Keratinocyte (primary cell): Measurements from ENCODE around the gene ALLC. TPM values are rescaled to one million over a fixed set of nuclear protein-coding genes. Genes with fewer than 3 reads are reported as not detected.

ENCODE experiments used
- DNase-seq: peaks from one replicate; pipeline ENCODE4 v3.0.0-alpha.2; 2011; ENCODE audit warnings: low read depth, missing footprints, low spot score
- FAIRE-seq: peaks from 2 replicates; lab custom pipeline; 2011; peaks lifted over from hg19 to GRCh38; lab: Jason Lieb, UNC
- H2AFZ ChIP-seq: 2 replicates; pipeline ENCODE4 v1.6.0; 2012; ENCODE audit warnings: low read length, control low read depth, inconsistent platforms; ENCODE audit not compliant: control insufficient read depth
- H3K27ac ChIP-seq: 2 replicates; pipeline ENCODE4 v1.5.1; 2011; ENCODE audit warnings: low read length; ENCODE audit not compliant: control insufficient read depth, insufficient read depth
- H3K27me3 ChIP-seq: 3 replicates; pipeline ENCODE4 v1.6.0; 2011; ENCODE audit warnings: low read length; ENCODE audit not compliant: control insufficient read depth, insufficient read depth; ENCODE audit errors: extremely low read depth
- H3K36me3 ChIP-seq, 2 experiments: 2 replicates in 1 of 2; 3 replicates in 1 of 2; pipeline ENCODE4 v1.5.1; 2011; ENCODE audit warnings: low read length in 2 of 2, mild to moderate bottlenecking in 1 of 2; ENCODE audit not compliant: control insufficient read depth in 2 of 2, insufficient read depth in 2 of 2; ENCODE audit errors: extremely low read depth in 1 of 2
- H3K4me1 ChIP-seq: 3 replicates; pipeline ENCODE4 v1.5.1; 2011; ENCODE audit warnings: low read length; ENCODE audit not compliant: control insufficient read depth, insufficient read depth; ENCODE audit errors: extremely low read depth
- H3K4me2 ChIP-seq: 3 replicates; pipeline ENCODE4 v1.6.0; 2011; ENCODE audit warnings: low read depth, low read length; ENCODE audit not compliant: control insufficient read depth, insufficient read depth; ENCODE audit errors: extremely low read depth
- H3K4me3 ChIP-seq, 3 experiments: fragments of 200-600 bp in 1 of 3; sonication (generic) in 1 of 3; 2 replicates in 2 of 3; 3 replicates in 1 of 3; pipeline ENCODE4 v1.5.1; 2011 to 2016; ENCODE audit warnings: low read length in 3 of 3, mild to moderate bottlenecking in 3 of 3, control low read depth in 2 of 3, inconsistent platforms in 1 of 3, low read depth in 1 of 3, mixed read lengths in 1 of 3, mixed run types in 1 of 3, moderate library complexity in 1 of 3; ENCODE audit not compliant: control insufficient read depth in 2 of 3, insufficient read depth in 2 of 3; ENCODE audit errors: extremely low read depth in 1 of 3
- H3K79me2 ChIP-seq: 2 replicates; pipeline ENCODE4 v1.6.0; 2012; ENCODE audit warnings: low read length; ENCODE audit not compliant: control insufficient read depth, insufficient read depth
- H3K9ac ChIP-seq: 3 replicates; pipeline ENCODE4 v1.6.0; 2011; ENCODE audit warnings: low read length; ENCODE audit not compliant: control insufficient read depth, insufficient read depth; ENCODE audit errors: extremely low read depth
- H3K9me1 ChIP-seq: 3 replicates; pipeline ENCODE4 v1.6.0; 2011; ENCODE audit warnings: low read length; ENCODE audit not compliant: control insufficient read depth, insufficient read depth; ENCODE audit errors: extremely low read depth
- H3K9me3 ChIP-seq: 2 replicates; pipeline ENCODE4 v1.5.1; 2012; ENCODE audit warnings: low read depth, low read length; ENCODE audit not compliant: control insufficient read depth
- H4K20me1 ChIP-seq: 3 replicates; pipeline ENCODE4 v1.6.0; 2011; ENCODE audit warnings: low read length; ENCODE audit not compliant: control insufficient read depth, insufficient read depth; ENCODE audit errors: extremely low read depth
- CTCF ChIP-seq, 3 experiments: IDR thresholded peaks in 1 of 3; conservative IDR thresholded peaks in 1 of 3; optimal IDR thresholded peaks in 1 of 3; 2 replicates in 2 of 3; 3 replicates in 1 of 3; pipeline versions ENCODE3 to v1.5.1; 2011; ENCODE audit warnings: low read length in 3 of 3, mild to moderate bottlenecking in 3 of 3, moderate library complexity in 2 of 3, control low read depth in 1 of 3, inconsistent platforms in 1 of 3; ENCODE audit not compliant: insufficient read depth in 2 of 3; ENCODE audit errors: extremely low read depth in 1 of 3
- EZH2 ChIP-seq: IDR thresholded peaks from one replicate; pipeline ENCODE4 v1.6.1; 2012; ENCODE audit warnings: inconsistent platforms, mild to moderate bottlenecking, low read length, moderate library complexity
- dilution Hi-C: fragments of 300-500 bp; cut with MboI; formaldehyde crosslinking; loops from one replicate; pipeline ENCODE4 v1.7.0; 2020; ENCODE audit warnings: low sequenced_read_pairs; ENCODE audit not compliant: extremely low pct_ligation_motif_present
- polyA plus RNA-seq, 5 experiments: library from polyadenylated mRNA; depleted of rRNA in 3 of 5; stranded (reverse) in 3 of 5; stranded (forward) in 1 of 5; unstranded in 1 of 5; fragments of >200 nt; gene quantifications; 1 replicate in 1 of 5; 2 replicates in 3 of 5; 3 replicates in 1 of 5; pipeline versions ENCODE4 v1.2.1 to v1.2.3, GENCODE V29; 2011 to 2012; ENCODE audit warnings: missing spikeins in 2 of 5, low read depth in 1 of 5, low replicate concordance in 1 of 5

The ALLC gene
- polyA plus RNA-seq, 1 donor (not counting 4 experiments of a cell fraction or from before 2014, with no cell fraction given) = not detected

DNA sequence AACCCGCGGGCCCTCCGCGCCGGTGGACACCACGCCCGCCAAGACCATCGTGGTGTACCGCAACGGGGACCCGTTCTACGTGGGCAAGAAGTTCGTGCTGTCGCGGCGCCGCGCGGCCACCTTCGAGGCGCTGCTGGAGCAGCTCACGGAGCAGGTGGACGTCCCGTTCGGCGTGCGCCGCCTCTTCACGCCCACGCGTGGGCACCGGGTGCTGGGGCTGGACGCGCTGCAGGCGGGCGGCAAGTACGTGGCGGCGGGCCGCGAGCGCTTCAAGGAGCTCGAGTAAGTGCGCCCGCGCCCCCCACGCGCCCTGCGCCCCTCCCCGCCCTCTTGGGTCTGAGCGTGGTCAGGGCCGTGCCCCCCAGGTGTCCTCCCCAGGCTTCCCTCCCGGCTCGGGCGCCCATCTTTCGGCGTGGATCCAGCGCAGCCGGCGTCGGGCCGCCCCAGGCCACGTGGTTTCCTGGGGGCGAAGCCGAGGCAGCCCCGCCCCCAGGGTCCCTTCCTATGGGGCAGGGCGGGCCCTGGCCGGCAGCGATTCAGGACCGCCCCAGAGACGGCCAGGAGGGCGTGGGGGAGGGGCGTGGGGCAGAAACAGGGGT is 45.9 kb downstream of the ALLC start:
- H3K4me3 ChIP-seq = no peak overlapping the region
- dilution Hi-C loops = no loop called here

DNA sequence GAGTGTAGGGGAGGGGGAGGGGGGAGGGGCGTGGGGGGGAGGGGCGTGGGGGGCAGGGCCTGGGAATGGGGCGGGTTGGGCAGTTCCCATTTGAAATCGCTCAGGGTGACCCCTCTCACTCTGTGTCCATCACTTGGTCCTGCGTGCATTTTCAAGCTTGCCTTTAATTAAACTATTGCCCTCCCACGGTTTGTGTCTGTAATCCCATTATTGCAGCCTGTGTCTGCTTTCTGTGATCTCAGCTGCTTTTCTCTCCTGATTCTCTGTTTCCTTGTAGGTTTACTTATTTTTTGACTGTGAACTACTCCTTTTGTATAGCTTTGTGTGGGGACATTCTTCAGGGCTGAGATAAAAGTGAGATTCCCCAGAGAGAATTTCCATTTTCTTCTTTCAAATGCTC is 46.7 kb downstream of the ALLC start:
- H3K36me3 ChIP-seq = no peaks in the 10 kb centered on the region
- no peaks in the 10 kb centered on the region for H3K79me2 ChIP-seq
- no peaks in the 10 kb centered on the region for H3K9me3 ChIP-seq
- no peak overlapping the region for H3K4me2 ChIP-seq
- DNase-seq = no peak
- no peak for FAIRE-seq
- dilution Hi-C loops = no loop called here
- no peaks in the 10 kb centered on the region for H3K4me1 ChIP-seq
- H3K4me3 ChIP-seq = no peak overlapping the region
- H3K9ac ChIP-seq = no peak overlapping the region
- H2AFZ ChIP-seq = no peak overlapping the region
- peaks cover 53% of the 10 kb centered on the region for H3K27me3 ChIP-seq
- no peak overlapping the region for H3K27ac ChIP-seq
- H4K20me1 ChIP-seq = no peaks in the 10 kb centered on the region
- TF ChIP-seq CTCF (optimal IDR thresholded peaks at IDR 0.05 in 1 of 3, IDR thresholded peaks at IDR 0.05 in 1 of 3, conservative IDR thresholded peaks at IDR 0.05 in 1 of 3; ENCODE audit: extremely low read depth in 1 of 3, insufficient read depth in 2 of 3, low read length in 3 of 3) = no peak
- no peak for TF ChIP-seq EZH2
- H3K9me1 ChIP-seq = no peaks in the 10 kb centered on the region

More for the DNA sequence above, 45.9 kb downstream of the ALLC start:
- Histone ChIP-seq H3K4me1 (no peaks in the 10 kb centered on the region), H3K27ac (no peak overlapping the region), H3K27me3 (peaks cover 48% of the 10 kb centered on the region), H3K9me3 (no peaks in the 10 kb centered on the region), H2AFZ (no peak overlapping the region), H3K36me3 (no peaks in the 10 kb centered on the region), H3K79me2 (no peaks in the 10 kb centered on the region), H3K9me1 (no peaks in the 10 kb centered on the region), H4K20me1 (no peaks in the 10 kb centered on the region), H3K9ac (no peak overlapping the region), H3K4me2 (no peak overlapping the region)
- TF ChIP-seq EZH2 = peak; percentile 66
- TF ChIP-seq CTCF (optimal IDR thresholded peaks at IDR 0.05 in 1 of 3, IDR thresholded peaks at IDR 0.05 in 1 of 3, conservative IDR thresholded peaks at IDR 0.05 in 1 of 3; ENCODE audit: extremely low read depth in 1 of 3, insufficient read depth in 2 of 3, low read length in 3 of 3) = no peak
- FAIRE-seq (no peak), DNase-seq (no peak)
